Stimulated activated CD8-positive, alpha-beta memory T cell treated with anti-CD3 and anti-CD28 coated beads, Interleukin-7, amount 100 ng/mL, for 48 hours (primary cell): ENCODE data around the gene RNF222.
"Not testable (repeated sequence)": the region's sequence is repeated elsewhere in the genome, so short reads cannot be mapped to it uniquely, and the experiment has no call there.

ENCODE experiments used
- DNase-seq, 2 donors: peaks; one replicate each; pipeline ENCODE4 v3.0.0-alpha.2; 2020; ENCODE audit warnings: low read depth in 1 of 2; ENCODE audit errors: extremely low read depth in 1 of 2

Gene RNF222

DNA sequence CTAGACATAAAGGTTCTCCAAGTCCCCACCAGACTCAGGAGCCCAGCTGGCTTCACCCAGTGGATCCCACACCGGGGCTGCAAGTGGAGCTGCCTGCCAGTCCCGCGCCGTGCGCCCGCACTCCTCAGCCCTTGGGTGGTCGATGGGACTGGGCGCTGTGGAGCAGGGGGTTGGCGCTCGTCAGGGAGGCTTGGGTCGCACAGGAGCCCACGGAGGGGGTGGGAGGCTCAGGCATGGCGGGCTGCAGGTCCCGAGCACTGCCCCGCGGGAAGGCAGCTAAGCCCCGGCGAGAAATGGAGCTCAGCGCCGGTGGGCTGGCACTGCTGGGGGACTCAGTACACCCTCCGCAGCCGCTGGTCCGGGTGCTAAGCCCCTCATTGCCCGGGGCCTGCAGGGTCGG lies 50.6 kb downstream of the RNF222 start:
- DNase-seq = not testable (repeated sequence)

DNA sequence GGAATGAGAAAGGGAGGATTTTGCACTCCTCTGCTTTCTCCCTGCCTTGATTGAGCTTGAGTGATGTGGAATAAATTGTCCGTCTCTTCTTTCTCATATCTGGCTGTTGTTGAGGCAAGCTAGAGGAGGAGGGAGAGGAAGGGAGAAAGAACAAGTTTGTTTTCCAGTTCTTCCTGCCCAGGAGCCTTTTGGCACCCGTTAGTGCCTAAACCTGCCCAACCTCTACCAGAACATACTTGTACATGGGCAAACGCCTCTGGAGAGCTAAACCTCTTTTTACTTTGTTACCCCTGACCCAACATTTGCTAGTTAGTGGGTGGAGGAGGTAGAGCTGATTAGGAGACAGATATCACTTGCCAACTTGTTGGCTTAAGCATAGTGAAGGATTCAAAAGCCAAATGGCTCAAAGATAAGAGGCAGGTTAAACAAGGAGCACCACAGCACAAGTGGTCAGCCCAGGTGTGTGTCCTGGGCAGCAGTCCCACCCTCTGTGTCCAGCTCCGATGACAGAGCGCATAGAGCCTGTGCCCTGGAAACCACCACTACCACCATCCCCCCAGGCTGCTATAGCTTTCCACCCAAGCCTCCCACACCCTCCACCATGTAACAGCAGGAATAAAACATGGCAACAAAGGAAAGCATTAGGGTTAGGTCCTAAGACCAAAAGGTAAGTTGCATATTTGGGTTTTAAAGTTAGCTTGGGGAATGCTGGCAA lies 51.5 kb downstream of the RNF222 start:
- no peak for DNase-seq

GRCh38 chr17:8345052-8345690 lies 52.5 kb downstream of the RNF222 start:
- no peak for DNase-seq

GRCh38 chr17:8341456-8341855 lies 56.2 kb downstream of the RNF222 start:
- no peak for DNase-seq
